HG03280 (cell line): ENCODE results near the gene DLG2.

Source experiments
- ATAC-seq: cut with Tn5 transposase; IDR thresholded peaks from one replicate; pipeline ENCODE4 v1.9.1; 2021; ENCODE audit warnings: mild to moderate bottlenecking, moderate library complexity; ENCODE audit not compliant: unreplicated experiment

The DLG2 gene

GRCh38 chr11:84532364-84532763 is 1094.8 kb downstream of the DLG2 start:
- no peak for ATAC-seq

GRCh38 chr11:84526250-84526649 is 1100.9 kb downstream of the DLG2 start:
- ATAC-seq, result no peak

- no peak for ATAC-seq
Observed at GRCh38 chr11:84524422-84525051, 1102.6 kb downstream of the DLG2 start.

- ATAC-seq, result no peak
Observed at GRCh38 chr11:84522331-84522730, 1104.8 kb downstream of the DLG2 start.

- no peak for ATAC-seq
Observed at GRCh38 chr11:84518631-84519183, 1108.4 kb downstream of the DLG2 start.

- ATAC-seq, result no peak
Observed at GRCh38 chr11:84514436-84514835, 1112.7 kb downstream of the DLG2 start.

GRCh38 chr11:84503503-84503902 is 1123.6 kb downstream of the DLG2 start:
- ATAC-seq, result no peak

- no peak for ATAC-seq
Observed at GRCh38 chr11:84501750-84502149, 1125.4 kb downstream of the DLG2 start.

- no peak for ATAC-seq
Observed at GRCh38 chr11:84497981-84498411, 1129.1 kb downstream of the DLG2 start.

GRCh38 chr11:84497181-84497580 is 1130.0 kb downstream of the DLG2 start:
- ATAC-seq, result no peak

- ATAC-seq, result no peak
Observed at GRCh38 chr11:84496122-84496521, 1131.0 kb downstream of the DLG2 start.

GRCh38 chr11:84480131-84480530 is 1147.0 kb downstream of the DLG2 start:
- no peak for ATAC-seq

GRCh38 chr11:84476581-84476980 is 1150.6 kb downstream of the DLG2 start:
- ATAC-seq, result no peak

- ATAC-seq, result no peak
Observed at GRCh38 chr11:84471501-84471900, 1155.6 kb downstream of the DLG2 start.

- ATAC-seq, result no peak
Observed at GRCh38 chr11:84468235-84468634, 1158.9 kb downstream of the DLG2 start.

GRCh38 chr11:84465040-84465439 is 1162.1 kb downstream of the DLG2 start:
- ATAC-seq, result no peak

- ATAC-seq, result no peak
Observed at GRCh38 chr11:84455691-84456090, 1171.5 kb downstream of the DLG2 start.

GRCh38 chr11:84452211-84452610 is 1174.9 kb downstream of the DLG2 start:
- no peak for ATAC-seq

- no peak for ATAC-seq
Observed at GRCh38 chr11:84438565-84438964, 1188.6 kb downstream of the DLG2 start.

GRCh38 chr11:84437071-84437980 is 1189.8 kb downstream of the DLG2 start:
- peak; percentile 90 for ATAC-seq

- ATAC-seq, result no peak
Observed at GRCh38 chr11:84430661-84431060, 1196.5 kb downstream of the DLG2 start.

GRCh38 chr11:84425673-84426072 is 1201.5 kb downstream of the DLG2 start:
- no peak for ATAC-seq
